Cerebellar cortex (tissue), 1 donor: ENCODE results near the gene TAF15.

Experiments used
- DNase-seq: peaks from one replicate; pipeline ENCODE4 v3.0.0-alpha.2; 2015; ENCODE audit warnings: low spot score

Gene TAF15

DNA sequence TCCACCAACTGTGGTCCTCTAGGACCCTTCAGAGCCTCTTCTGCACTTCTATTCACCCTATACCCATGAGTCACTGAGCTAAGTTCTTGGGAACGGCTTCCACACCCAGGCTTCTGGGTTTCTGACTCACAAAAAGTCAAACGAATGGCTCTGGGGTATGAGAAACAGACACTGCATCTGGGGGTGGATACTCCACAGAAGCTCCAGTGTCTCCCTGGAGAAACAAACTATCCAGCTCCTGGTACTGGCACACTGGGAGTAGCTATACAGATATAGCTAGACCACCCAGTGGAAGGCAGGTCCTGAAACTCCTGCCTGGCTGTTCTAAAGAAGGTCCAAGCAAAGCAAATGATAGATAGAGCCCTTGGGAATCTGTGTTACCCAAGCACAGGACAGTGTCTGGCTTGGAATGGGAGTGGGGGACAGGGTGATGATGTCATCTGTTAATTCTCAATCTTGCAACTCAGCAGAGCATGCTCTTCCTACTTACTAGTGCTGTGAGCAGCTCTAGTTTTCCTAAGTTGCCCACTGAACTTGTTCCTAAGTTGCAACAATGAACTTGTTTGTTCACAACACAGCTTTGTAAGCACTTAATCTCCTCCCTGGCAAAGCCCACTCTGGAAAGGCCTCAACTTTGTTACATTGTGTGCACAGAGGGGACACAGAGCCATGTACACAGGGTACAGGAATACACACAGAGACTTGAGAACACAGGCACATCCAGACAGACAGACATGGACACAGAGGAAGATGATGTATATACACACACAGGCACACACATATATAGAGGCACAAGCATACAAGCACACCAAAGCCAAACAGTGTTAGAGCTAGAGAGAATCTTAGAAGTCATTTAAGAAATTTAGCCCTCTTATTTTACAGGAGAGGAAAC lies 20.6 kb upstream of the TAF15 start:
- no peak for DNase-seq

DNA sequence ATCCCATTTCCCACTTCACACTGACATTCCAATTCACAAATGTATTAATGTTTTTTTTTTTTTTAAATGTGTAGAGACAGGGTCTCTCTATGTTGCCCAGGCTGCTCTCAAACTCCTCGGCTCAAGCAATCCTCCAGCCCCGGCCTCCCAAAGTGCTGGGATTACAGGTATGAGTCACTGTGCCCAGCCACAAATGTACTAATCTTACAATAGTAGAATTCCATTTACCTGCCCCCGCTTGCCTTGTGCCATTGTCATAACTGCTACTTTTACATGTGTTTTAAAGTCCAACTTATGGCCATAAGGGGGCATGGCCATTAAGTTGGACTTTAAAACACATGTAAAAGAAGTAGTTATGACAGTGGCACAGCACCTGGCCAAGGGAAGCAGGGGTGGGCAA lies 18.4 kb upstream of the TAF15 start:
- no peak for DNase-seq

DNA sequence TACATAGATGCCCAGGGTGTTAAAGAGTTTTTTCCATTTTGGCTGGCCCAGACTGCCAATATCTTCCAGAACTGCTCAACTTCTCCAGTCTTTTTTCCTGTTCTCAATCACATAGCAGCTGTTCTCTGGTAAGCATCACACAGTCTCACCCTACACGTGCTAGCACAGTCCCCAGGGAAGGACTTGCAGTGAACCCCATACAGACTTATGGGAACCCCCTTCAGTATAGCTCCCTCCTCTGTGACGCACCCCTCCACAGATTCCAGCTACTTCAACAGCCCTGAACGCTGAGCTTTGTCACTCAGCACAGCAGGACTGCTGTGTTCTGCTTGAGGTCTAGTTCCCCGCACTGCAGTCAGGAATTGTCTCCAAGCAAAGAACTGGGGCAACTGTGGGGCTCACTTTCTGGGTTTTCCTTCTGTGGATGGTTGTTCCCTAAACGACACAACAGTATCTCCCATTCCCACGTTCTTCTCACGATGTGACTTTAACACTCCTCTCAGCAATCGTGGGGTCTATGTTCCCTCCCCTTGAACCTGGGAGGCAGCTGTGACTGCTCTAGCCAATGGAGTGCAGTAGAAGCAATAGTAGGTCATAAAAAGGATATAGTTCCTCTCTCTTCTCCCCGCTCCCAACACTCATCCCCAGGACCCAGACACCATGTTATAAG lies 17.5 kb upstream of the TAF15 start:
- no peak for DNase-seq

DNA sequence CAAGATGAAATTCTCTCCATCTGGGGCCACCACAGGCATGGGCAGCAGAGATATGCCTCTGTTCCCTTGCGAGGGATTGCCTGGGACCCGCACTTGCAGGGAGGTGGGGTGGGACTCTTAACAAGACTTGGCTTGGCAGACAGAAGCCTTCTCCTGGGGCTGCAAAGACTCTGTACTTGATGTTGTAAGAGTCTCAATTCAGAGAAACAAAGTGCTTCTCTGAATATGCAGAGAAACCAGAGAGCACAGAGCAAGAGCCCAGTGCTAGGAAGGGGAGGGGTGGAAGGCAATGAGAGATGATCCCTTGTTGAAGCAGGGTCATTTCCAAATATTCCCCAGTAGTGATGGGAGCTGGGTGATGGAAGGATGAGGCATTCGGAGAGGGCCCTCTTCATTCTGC lies 16.0 kb upstream of the TAF15 start:
- DNase-seq: no peak

DNA sequence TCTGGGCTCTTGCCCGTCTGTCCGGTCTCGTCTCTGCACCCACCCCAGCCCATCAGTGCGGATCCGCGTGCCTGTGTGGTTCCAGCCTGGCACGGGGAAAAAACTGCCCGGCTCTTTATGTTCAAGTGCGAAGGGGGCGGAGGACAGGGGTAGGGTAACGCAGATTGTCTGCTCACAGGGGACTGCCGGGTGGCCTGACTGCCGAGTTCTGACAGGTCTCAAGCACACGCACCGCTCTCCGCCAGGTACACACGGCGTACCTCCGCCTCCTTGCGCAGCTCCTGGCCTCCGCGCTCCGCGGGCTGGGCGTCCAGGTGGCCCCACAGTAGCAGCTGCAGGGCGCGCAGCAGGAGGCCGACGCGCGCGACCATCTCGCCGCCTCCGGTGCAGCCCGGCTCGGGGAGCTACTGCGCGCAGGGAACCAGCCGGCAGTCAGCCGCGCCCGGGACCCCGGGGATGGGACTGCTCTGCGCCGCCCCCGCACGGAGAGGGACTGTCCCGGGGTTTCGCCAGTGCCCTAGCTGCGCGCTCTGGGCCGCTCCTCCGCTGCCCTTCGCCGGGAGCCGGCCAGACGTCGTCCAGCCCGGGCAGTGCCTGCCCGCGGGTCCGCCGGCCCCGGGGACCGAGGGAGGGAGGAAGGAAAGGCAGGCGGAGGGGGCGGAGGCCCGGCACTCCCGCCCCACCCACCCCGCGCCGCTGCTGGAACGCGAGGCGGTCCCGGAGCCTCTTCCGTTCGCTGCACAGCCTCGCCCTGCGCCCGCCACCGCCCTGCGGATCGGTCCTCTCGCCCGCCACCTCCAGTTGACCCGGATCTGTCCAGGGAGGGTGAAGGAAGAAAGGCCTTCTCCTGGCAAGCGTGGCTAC lies 14.0 kb upstream of the TAF15 start, which contains the start of gene MMP28:
Gene MMP28 (minus strand): TSS at position 635 of the 864 bp plus-strand sequence. CDS start 264 bp downstream, at position 371.
- DNase-seq: no peak

DNA sequence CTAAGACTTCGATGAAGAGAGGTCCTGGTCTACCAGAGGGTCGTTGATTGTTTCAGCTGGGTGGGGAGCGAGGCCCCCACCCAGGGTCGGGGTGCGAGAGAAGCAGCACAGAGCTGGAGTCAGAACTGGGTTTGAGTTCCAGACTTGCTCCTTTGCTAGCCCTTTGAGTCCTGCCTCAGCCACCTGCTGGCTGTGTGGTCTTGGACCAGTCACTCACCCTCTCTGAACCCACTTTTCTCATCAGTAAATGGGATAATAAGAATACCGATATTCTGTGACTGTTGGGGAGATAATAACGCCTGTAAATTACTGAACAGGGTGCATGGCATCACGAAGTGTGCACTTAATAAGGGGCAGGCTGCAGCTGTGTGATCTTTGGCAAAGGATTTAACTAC lies 13.4 kb upstream of the TAF15 start:
- no peak for DNase-seq

DNA sequence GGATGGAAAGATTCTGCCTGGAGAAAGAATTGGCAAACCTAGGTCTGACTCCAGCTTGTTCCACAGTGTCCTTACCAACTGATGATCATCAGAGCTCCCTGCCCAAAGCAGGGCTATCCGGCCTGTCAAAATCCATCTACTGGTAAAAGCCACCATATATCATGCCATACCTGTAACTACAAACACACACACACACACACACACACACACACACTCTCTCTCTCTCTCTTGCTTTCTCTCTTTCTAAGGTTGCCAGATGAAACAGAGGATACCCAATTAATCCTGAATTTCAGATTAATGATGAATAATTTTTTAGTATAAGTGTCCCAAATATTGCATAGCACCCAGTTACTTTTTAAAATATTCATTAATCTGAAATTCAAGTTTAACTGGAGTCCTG lies 12.3 kb upstream of the TAF15 start:
- no peak for DNase-seq

DNA sequence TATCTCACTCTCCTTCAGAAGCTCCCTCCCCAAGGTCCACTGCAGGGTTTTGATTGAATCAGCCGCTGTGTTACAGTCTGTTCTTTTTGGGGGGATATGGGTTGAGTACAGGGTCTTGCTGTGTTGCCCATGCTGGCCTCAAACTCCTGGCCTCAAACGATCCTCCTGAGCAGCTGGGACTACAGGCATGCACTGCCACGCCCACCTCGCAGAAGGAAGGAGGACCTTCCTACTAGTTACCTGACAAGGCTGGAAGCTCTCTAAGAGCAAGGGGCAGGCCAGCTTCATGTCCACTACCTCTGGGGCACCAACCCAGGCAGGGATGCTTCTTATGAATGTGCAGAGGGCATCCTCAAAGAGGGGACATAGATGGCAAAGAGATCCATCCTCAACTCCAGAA lies 11.9 kb upstream of the TAF15 start:
- DNase-seq: no peak

DNA sequence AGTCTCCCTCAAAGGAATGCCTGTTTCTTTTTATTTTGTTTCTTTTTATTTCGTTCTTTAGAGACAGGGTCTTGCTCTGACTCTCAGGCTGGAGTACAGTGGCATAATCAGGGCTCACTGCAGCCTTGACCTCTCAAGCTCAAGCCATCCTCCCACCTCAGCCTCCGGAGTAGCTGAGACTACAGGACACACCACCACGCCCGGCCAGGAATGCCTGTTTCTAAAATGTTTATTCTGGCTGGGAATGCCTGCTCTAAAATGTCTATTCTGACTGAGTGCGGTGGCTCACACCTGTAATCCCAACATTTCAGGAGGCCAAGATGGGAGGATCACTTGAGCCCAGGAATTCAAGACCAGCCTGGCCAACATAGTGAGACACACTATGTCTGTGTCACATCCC lies 11.4 kb upstream of the TAF15 start:
- no peak for DNase-seq

DNA sequence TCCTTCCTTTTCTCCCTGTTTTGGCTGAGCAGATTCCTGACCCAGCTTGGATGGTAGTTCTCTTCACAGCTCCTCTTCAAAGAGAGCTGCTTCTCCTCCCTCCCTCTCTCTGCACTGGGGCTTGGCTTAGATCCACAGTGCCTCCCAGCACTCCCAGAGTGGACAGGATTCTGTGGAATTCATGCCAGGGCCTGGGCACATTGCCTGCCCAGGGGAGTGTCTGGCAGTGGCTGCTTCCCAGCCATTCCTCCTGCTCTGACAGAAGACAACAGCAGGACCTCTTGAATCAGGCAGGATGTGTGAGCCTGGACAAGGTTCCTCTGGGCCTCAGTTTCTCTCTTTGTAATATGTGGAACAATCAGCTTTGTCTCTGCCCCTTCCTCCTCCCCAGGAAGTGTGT lies 9.3 kb upstream of the TAF15 start:
- peak; percentile 98 for DNase-seq

DNA sequence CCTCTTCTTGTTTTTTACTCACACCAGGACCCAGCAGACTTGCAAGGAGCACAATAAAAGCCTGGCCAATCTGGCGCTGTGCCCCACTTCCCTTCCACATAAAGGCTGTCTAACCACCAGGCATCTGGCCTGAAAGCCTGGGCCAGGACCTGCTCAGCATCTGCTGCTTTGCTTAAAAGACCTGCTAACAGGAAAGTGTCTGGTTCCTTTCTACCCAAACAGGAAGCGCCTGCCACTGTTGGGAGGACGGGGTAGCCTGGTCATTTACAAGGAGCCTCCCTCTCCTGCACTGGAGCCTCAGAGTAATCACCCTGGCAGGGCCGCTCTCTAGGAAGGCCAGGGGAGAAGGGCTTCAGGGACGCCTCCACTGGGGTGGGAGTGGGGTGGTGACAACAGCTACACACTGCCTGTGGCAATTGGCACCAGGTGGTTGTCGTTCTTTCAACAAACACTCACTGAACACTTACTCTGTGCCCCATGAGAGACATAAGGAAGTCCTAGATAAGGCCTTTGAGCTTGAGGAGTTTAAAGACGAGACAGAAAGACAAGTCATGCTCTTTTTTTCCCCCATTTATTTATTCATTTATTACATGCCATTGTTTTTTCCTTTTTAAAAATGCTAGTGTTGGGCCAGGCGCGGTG lies 7.6 kb upstream of the TAF15 start:
- DNase-seq: peak; percentile 89

DNA sequence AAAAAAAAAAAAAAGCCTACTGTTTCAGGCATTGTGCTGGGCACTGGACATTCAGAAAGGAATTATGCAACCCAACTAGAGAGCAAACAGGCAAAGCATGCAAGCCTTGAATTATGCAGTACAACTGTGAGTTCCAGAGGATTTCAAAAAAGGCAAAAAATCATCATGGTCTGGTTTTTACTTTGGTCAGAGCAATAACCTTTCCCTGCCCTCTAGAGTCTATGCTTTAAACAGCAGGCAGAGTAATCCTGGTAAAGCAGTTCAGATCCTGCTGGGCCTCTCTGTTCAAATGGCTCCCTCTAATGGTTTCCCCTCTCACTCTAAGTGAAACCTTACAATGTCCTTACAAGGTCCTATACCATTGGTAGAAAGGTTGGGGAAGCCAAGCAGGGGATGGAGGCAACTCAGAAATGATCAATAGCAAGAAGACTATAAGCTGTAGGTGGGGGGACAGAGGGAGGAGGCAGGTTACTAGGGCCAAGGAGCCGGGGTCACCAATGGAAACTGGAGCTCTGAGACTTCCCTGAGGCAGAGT lies 4.6 kb upstream of the TAF15 start:
- peak; percentile 86 for DNase-seq

DNA sequence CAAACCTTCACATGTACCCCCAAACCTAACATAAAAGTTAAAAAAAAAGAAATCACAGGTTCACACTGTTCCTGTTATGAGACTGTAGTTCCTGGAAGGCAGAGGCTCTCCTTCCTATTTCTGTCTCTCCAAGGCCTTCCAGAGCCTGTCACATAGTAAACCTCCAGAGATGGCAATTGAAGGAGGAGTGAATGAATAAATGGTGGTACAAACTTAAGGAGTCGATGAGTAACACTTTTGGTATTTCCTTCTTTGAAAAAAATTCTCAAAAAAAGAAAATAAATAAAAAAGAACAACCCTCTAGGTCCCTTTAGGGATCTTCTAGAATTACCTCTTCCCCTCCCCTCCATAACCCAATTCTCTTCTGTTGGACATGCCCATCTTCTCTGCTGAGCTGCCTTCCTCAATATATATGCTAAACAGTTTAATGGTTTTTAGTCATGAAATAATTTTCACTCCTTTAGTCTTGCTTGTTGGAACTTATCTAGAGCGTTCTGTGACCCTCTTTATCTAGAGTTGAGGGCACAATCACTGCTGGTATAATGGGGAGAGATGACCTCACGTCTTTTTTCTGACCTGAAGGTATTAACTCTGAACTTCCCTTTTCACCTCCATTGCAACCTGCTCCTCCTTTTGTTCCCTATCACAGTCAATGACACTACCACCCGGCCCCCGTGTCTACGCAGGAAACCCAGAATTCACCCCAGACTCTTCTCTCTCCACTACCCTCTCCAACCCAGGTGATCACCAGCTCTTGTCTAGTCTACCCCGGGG lies 1.7 kb upstream of the TAF15 start:
- no peak for DNase-seq

DNA sequence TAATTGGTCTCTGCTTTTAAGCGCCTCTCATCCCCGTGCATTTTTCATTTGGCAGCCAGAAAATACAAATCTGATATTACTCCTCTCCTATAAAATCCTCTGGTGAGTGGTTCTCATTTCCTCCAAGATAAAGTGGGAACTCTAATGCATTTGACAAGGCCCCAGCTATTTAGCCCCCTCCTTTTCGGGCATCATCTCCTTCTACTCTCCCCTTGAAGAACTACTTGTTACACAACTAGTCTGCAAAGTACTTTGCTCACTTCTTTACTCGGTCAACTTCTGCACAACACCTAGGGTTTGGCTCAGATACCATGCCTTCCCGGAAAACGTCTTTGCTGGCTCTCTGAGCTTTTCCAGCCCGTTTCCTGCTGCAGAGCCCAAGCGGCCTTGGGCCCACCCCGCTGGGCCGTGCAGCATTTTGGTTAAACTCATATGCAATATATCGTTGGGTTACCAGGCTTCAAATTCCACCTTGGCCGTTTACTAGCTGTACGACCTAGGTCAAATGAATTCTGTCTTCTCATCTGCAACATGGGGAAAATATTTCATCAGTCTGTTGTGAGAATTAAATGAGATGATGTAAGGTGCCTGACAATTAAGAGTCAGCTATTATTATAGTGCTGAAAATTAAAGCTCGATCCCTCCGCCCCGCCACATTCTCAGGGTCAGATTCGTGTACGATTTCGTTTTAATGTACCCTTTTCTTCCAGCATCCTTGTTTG lies 883 bp upstream of the TAF15 start:
- DNase-seq: no peak

DNA sequence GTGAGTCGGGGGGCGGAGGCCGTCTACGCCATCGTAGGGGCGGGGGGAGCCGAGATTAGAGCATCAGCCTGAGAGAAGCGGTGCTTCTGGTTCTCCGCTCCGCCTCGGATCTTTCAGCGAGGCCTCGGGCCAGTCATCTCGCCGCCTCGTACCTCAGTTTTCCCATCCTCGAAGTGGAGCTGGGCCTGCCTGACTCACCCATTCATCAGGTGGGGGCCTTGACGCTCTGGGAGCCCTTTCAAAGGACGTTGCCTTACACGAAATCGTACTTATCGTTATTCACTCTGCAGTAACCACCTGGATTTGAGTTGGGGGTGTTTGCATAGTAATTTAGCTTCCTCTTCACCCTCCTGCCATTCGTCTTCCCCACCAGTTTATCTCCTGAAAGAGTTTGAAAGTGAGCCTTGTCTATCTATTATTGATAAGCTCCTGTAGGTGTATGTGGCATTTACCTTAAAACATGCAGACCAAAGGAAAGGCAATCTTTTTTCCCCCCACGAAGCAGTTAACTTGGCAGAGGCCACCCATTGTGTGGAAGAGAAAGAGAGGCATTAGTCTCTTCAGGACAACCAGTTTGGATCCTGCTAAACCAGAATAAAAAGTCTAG lies 674 bp downstream of the TAF15 start:
- DNase-seq: no peak

DNA sequence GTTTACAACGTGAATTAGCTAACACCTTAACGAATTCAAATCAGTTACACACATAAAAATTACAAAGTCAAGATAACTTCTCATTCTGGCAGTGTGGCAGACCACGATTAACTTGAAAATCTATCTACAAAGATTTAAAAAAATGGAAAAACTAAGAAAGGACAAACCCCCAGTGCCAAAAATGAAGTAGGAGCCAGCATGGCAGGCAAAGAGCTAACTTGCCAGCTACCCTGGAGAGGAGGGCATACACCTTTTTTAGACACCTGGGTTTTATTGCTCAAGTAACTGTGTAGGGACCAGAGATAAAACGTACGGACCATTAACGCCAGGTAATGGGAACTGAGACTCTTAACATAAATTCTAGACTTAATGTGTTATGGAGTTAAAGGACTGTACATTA lies 2.5 kb downstream of the TAF15 start:
- DNase-seq: no peak

DNA sequence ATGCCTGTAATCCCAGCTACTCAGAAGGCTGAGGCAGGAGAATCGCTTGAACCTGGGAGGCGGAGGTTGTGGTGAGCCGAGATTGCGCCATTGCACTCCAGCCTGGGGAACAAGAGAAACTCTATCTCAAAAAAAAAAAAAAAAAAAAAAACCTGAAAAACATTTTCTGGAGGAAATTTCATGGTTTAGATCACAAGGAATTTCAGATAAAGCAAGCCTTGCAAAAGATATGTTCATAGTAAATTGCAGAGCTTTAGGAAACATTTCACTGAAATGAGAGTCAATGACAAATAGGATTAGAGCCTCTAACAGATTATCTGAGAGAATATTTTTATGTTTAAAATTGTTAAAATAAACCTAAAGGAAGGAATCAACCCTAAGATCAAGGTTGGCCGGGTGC lies 3.2 kb downstream of the TAF15 start:
- no peak for DNase-seq

DNA sequence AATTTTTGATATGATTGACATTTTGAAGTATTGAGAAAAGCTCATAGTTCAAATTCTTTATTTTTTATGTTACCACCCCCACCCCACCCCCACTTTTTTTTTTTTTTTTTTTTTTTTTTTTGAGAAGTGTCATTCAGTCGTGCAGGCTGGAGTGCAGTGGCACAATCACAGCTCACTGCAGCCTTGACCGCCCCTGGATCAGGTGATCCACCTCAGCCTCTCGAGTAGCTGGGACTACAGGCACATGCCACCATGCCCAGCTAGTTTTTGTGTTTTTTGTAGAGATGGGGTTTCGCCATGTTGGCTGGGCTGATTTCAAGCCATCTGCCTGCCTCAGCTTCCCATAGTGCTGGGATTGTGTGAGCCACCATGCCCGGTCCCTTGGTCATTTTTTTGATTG lies 7.4 kb downstream of the TAF15 start:
- no peak for DNase-seq

DNA sequence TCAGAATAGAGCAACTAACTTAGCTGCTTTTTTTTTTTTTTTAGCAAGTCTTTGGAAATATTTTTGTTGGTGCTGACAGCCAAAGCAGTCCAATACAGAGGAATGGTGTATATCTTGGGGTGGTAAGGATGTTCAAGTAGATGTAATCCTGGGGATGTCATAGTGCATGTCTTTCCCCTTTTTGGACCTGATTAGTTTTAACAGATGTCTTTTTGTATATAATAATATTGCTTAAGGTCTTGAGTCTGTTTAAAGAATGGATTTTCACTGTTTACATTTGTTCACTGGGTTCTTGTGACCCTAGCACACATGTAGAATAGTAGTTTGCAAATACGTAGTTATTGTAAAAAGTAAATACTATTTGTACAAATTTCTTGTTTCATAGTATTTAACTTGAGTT lies 7.9 kb downstream of the TAF15 start:
- no peak for DNase-seq

DNA sequence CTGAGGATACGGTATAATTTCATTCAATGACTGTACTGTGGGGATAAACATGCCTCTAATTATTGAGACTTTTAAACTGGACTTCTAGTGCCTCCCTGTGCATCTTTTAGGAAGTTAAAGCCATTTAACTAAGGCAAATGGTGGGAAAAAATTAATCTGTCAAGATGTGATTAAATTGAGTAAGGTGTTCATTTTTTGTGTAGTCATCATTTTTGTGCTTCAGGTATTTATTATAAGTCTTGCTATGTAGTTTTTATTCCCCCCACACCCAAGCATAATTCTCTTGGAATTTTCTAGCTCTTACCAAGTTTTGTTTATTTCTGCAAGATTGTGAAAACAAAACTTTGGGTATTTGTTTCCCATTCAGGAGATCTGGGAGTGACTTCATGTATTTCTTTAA lies 10.2 kb downstream of the TAF15 start:
- DNase-seq: no peak
